Liver (tissue), 9 donors: Measurements from ENCODE around the gene UBE2S. TPM values are rescaled to one million over a fixed set of nuclear protein-coding genes. Genes with fewer than 3 reads are reported as not detected.

Experiments used
- DNase-seq: peaks from one replicate; pipeline ENCODE4 v3.0.0-alpha.2; 2017; ENCODE audit warnings: low spot score
- H3K27ac ChIP-seq, 2 donors: one replicate each; pipeline ENCODE4 v1.7.0; 2013; ENCODE audit warnings: inconsistent platforms in 2 of 2, low read length in 2 of 2, control low read depth in 1 of 2, low read depth in 1 of 2, mild to moderate bottlenecking in 1 of 2
- H3K27me3 ChIP-seq, 4 donors: one replicate each; pipeline versions ENCODE4 v1.6.1 to v1.7.0; 2013; ENCODE audit warnings: low read length in 3 of 4, inconsistent platforms in 1 of 4, mild to moderate bottlenecking in 1 of 4, moderate library complexity in 1 of 4; ENCODE audit not compliant: control insufficient read depth in 4 of 4, insufficient read depth in 4 of 4
- H3K36me3 ChIP-seq, 4 donors: one replicate each; pipeline versions ENCODE4 v1.6.1 to v1.7.0; 2013; ENCODE audit warnings: low read length in 3 of 4, mild to moderate bottlenecking in 3 of 4, low read depth in 1 of 4, moderate library complexity in 1 of 4; ENCODE audit not compliant: control insufficient read depth in 4 of 4, insufficient read depth in 3 of 4
- H3K4me1 ChIP-seq, 4 donors: one replicate each; pipeline versions ENCODE4 v1.6.1 to v1.7.0; 2013; ENCODE audit warnings: low read length in 3 of 4, mild to moderate bottlenecking in 3 of 4, moderate library complexity in 1 of 4; ENCODE audit not compliant: control insufficient read depth in 4 of 4, insufficient read depth in 4 of 4
- H3K4me3 ChIP-seq, 3 donors: one replicate each; pipeline versions ENCODE4 v1.6.1 to v1.7.0; 2013; ENCODE audit warnings: low read length in 3 of 3, control low read depth in 1 of 3, low read depth in 1 of 3, mild to moderate bottlenecking in 1 of 3
- H3K9ac ChIP-seq, 2 donors: one replicate each; pipeline ENCODE4 v1.7.0; 2013; ENCODE audit warnings: low read length in 2 of 2, mild to moderate bottlenecking in 2 of 2, moderate library complexity in 2 of 2, control low read depth in 1 of 2, low read depth in 1 of 2
- H3K9me3 ChIP-seq, 4 donors: one replicate each; pipeline versions ENCODE4 v1.6.1 to v1.7.0; 2013; ENCODE audit warnings: low read length in 3 of 4; ENCODE audit not compliant: control insufficient read depth in 4 of 4
- ATF3 ChIP-seq: IDR thresholded peaks from 2 replicates; pipeline ENCODE4 v1.6.1; 2016; ENCODE audit warnings: antibody characterized with exemption
- EGR1 ChIP-seq, 2 donors: IDR thresholded peaks; 2 replicates each; pipeline ENCODE4 v1.6.1; 2016 to 2018; ENCODE audit warnings: antibody characterized with exemption in 2 of 2, low read depth in 2 of 2
- FOXA1 ChIP-seq: IDR thresholded peaks from 2 replicates; pipeline ENCODE4 v1.6.1; 2016; ENCODE audit warnings: antibody characterized with exemption
- FOXA2 ChIP-seq: IDR thresholded peaks from 2 replicates; pipeline ENCODE4 v1.6.1; 2016; ENCODE audit warnings: antibody characterized with exemption
- GABPA ChIP-seq, 2 donors: IDR thresholded peaks in 1 of 2; conservative IDR thresholded peaks in 1 of 2; 2 replicates each; pipeline ENCODE4 v1.6.1; 2016; ENCODE audit warnings: antibody characterized with exemption in 2 of 2, mild to moderate bottlenecking in 1 of 2, moderate library complexity in 1 of 2
- HNF4A ChIP-seq, 2 donors: conservative IDR thresholded peaks; 2 replicates each; pipeline ENCODE4 v1.6.1; 2016; ENCODE audit warnings: antibody characterized with exemption in 2 of 2, mild to moderate bottlenecking in 2 of 2
- HNF4G ChIP-seq: IDR thresholded peaks from 2 replicates; pipeline ENCODE4 v1.6.1; 2016; ENCODE audit warnings: antibody characterized with exemption
- JUND ChIP-seq, 2 donors: IDR thresholded peaks; 2 replicates each; pipeline ENCODE4 v1.6.1; 2016; ENCODE audit warnings: antibody characterized with exemption in 2 of 2
- MAX ChIP-seq: IDR thresholded peaks from 2 replicates; pipeline ENCODE4 v1.6.1; 2016; ENCODE audit warnings: antibody characterized with exemption
- NR2F2 ChIP-seq: IDR thresholded peaks from 2 replicates; pipeline ENCODE4 v1.6.1; 2016; ENCODE audit warnings: antibody characterized with exemption
- RAD21 ChIP-seq, 2 donors: IDR thresholded peaks; 2 replicates each; pipeline ENCODE4 v1.6.1; 2016; ENCODE audit warnings: antibody characterized with exemption in 2 of 2, mild to moderate bottlenecking in 2 of 2
- SP1 ChIP-seq: IDR thresholded peaks from 2 replicates; pipeline ENCODE4 v1.6.1; 2018; ENCODE audit warnings: antibody characterized with exemption, mild to moderate bottlenecking
- TAF1 ChIP-seq: conservative IDR thresholded peaks from 2 replicates; pipeline ENCODE4 v1.6.1; 2016; ENCODE audit warnings: antibody characterized with exemption, mild to moderate bottlenecking
- YY1 ChIP-seq: IDR thresholded peaks from 2 replicates; pipeline ENCODE4 v1.6.1; 2016; ENCODE audit warnings: antibody characterized with exemption, mild to moderate bottlenecking
- ZBTB33 ChIP-seq: IDR thresholded peaks from 2 replicates; pipeline ENCODE4 v1.6.1; 2016; ENCODE audit warnings: antibody characterized with exemption
- WGBS: extraction: QIAGEN DNeasy Blood & Tissue Kit; methylation state at CpG from one replicate; pipeline ENCODE4 v1.1.7; 2013; 5-methylcytosine and 5-hydroxymethylcytosine counted together
- polyA plus RNA-seq, 2 donors: library from polyadenylated mRNA; stranded (reverse) in 1 of 2; unstranded in 1 of 2; fragments of 200-250 nt in 1 of 2; fragments of >200 nt in 1 of 2; fragmentation: Nextera tagmentation in 1 of 2; extraction: Ambion mirVana in 1 of 2; gene quantifications; one replicate each; pipeline versions ENCODE4 v1.2.1 to v1.2.3, GENCODE V29; 2013 to 2015
- total RNA-seq, 2 donors: library from RNA; depleted of rRNA; stranded (reverse); fragments of >200 nt; gene quantifications; one replicate each; pipeline ENCODE4 v1.2.3, GENCODE V29; 2014
- TF ChIP-seq, protein P1 (sequence below): fragments of 150-350 bp; IDR thresholded peaks from 2 replicates; pipeline ENCODE4 v1.5.1; 2017; ENCODE audit warnings: improper control_type of control experiment, low read depth, low read length; ENCODE audit not compliant: missing input control
- donor health status: healthy.
- donor health status: healthy.
- donor health status: healthy.
- donor health status: healthy.
- donor health status: healthy.

UBE2S gene
- total and polyA plus RNA-seq, 4 donors, result 5.2 to 95.2 (median 6.8) TPM

GRCh38 chr19:55419624-55420236 lies 12.1 kb upstream of the UBE2S start:
- Histone ChIP-seq H3K4me1 (no peaks in the 10 kb centered on the region), H3K27ac (no peak overlapping the region), H3K9ac (no peak overlapping the region), H3K4me3 (no peak overlapping the region), H3K9me3 (no peaks in the 10 kb centered on the region), H3K36me3 (no peaks in the 10 kb centered on the region), H3K27me3 (no peaks in the 10 kb centered on the region)
- DNase-seq, result no peak
- TF ChIP-seq, protein P1, sequence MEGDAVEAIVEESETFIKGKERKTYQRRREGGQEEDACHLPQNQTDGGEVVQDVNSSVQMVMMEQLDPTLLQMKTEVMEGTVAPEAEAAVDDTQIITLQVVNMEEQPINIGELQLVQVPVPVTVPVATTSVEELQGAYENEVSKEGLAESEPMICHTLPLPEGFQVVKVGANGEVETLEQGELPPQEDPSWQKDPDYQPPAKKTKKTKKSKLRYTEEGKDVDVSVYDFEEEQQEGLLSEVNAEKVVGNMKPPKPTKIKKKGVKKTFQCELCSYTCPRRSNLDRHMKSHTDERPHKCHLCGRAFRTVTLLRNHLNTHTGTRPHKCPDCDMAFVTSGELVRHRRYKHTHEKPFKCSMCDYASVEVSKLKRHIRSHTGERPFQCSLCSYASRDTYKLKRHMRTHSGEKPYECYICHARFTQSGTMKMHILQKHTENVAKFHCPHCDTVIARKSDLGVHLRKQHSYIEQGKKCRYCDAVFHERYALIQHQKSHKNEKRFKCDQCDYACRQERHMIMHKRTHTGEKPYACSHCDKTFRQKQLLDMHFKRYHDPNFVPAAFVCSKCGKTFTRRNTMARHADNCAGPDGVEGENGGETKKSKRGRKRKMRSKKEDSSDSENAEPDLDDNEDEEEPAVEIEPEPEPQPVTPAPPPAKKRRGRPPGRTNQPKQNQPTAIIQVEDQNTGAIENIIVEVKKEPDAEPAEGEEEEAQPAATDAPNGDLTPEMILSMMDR, result no peak
- TF ChIP-seq FOXA1 (no peak), SP1 (no peak), JUND (IDR thresholded peaks at IDR 0.05) (no peak), TAF1 (no peak), YY1 (no peak), MAX (no peak), ATF3 (no peak)
- 77% methylated on average over 5 of the region's 5 CpGs for WGBS

DNA sequence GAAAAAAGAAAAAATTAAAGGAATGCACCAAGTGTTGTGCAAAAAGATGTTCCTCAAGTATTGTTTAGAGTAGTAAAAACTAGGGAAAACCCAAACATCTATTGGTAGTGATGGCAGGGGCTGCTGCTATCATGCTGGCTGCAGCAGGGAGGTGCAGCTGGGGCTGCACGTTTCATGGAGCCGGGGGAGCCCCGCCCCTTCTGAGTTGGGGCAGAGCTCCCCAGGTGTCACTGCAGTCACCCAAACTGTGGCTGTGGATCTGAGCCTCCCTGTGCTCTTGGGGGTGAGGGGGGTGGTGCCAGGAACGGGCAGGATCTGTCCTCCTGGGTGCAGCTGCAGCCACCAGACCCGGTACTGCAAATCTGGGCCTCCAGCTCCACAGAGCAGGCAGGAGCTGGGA lies 11.5 kb upstream of the UBE2S start:
- no peak for TF ChIP-seq NR2F2
- TF ChIP-seq FOXA2, result no peak
- TF ChIP-seq FOXA1, result no peak
- no peak for TF ChIP-seq RAD21 (IDR thresholded peaks at IDR 0.05)
- no peak for TF ChIP-seq HNF4G
- no peak for TF ChIP-seq TAF1
- no peaks in the 10 kb centered on the region for H3K36me3 ChIP-seq
- H3K9ac ChIP-seq, result no peak overlapping the region
- H3K9me3 ChIP-seq, result no peaks in the 10 kb centered on the region
- DNase-seq, result no peak
- no peaks in the 10 kb centered on the region for H3K27me3 ChIP-seq
- no peak overlapping the region for H3K4me3 ChIP-seq
- H3K27ac ChIP-seq, result no peak overlapping the region
- H3K4me1 ChIP-seq, result no peaks in the 10 kb centered on the region
- WGBS, result 52% methylated on average over 5 of the region's 5 CpGs

DNA sequence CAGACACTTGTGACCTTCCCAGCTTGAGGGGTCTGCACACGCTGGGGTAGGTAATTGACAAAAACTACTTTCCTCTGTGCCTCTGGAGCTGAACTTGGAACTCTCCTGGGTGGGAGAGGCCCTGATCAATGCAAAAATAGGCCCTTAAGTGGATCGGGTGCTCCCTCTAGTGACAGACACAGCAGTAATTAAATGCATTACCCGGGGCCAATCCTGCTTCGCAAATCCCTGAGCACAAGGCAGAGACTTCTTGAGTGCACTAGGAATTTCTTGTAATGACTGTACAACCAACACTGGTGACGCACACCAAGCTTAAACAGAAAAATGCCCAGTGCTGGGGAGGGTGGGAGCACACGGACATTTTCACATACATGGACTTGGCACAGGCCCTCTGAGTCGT lies 10.6 kb upstream of the UBE2S start:
- Histone ChIP-seq H3K4me3 (no peak overlapping the region), H3K27me3 (no peaks in the 10 kb centered on the region), H3K4me1 (no peaks in the 10 kb centered on the region), H3K36me3 (no peaks in the 10 kb centered on the region), H3K9me3 (no peaks in the 10 kb centered on the region), H3K9ac (no peak overlapping the region), H3K27ac (no peak overlapping the region)
- peak; percentile 62 for DNase-seq
- TF ChIP-seq, protein P1, result peak; percentile 78
- TF ChIP-seq SP1 (no peak), EGR1 (IDR thresholded peaks at IDR 0.05; ENCODE audit: low read depth in 2 of 2) (no peak), NR2F2 (no peak), FOXA2 (no peak), ZBTB33 (no peak), JUND (IDR thresholded peaks at IDR 0.05) (no peak), ATF3 (no peak), TAF1 (no peak), GABPA (IDR thresholded peaks at IDR 0.05 in 1 of 2, conservative IDR thresholded peaks at IDR 0.05 in 1 of 2) (no peak), HNF4A (conservative IDR thresholded peaks at IDR 0.05) (no peak), RAD21 (IDR thresholded peaks at IDR 0.05) (peak; percentile 92 to 96)
- WGBS, result 15% methylated on average over 7 of the region's 7 CpGs
